Neutrophil (primary cell): ENCODE measurements around the gene PRPH2.
A peak's percentile ranks its signal among the peaks of the same experiment; 100 is the strongest.

Experiments used
- H3K27ac ChIP-seq: fragments of 200-600 bp; sonication (generic); 2 replicates; pipeline ENCODE4 v1.5.1; 2016; ENCODE audit warnings: mild to moderate bottlenecking, moderate library complexity
- H3K27me3 ChIP-seq: fragments of 200-600 bp; sonication (generic); 2 replicates; pipeline ENCODE4 v1.6.0; 2016; ENCODE audit warnings: mild to moderate bottlenecking
- H3K36me3 ChIP-seq: fragments of 200-600 bp; sonication (generic); 2 replicates; pipeline ENCODE4 v1.5.1; 2017
- H3K4me1 ChIP-seq, 2 experiments: fragments of 200-600 bp in 1 of 2; sonication (generic) in 1 of 2; 1 replicate in 1 of 2; 2 replicates in 1 of 2; pipeline versions ENCODE4 v1.5.1 to v1.6.1; 2013 to 2016; ENCODE audit warnings: low read depth in 1 of 2, low read length in 1 of 2, mild to moderate bottlenecking in 1 of 2, moderate library complexity in 1 of 2; ENCODE audit not compliant: control insufficient read depth in 1 of 2, insufficient read depth in 1 of 2
- H3K4me3 ChIP-seq, 2 experiments: fragments of 200-600 bp in 1 of 2; sonication (generic) in 1 of 2; 1 replicate in 1 of 2; 2 replicates in 1 of 2; pipeline ENCODE4 v1.5.1; 2013 to 2016; ENCODE audit warnings: low read depth in 1 of 2, low read length in 1 of 2, mild to moderate bottlenecking in 1 of 2, moderate library complexity in 1 of 2
- H3K9me3 ChIP-seq: fragments of 200-600 bp; sonication (generic); 2 replicates; pipeline ENCODE4 v1.5.1; 2016
- CTCF ChIP-seq: fragments of 200-600 bp; sonication (generic); IDR thresholded peaks from 2 replicates; pipeline ENCODE4 v1.5.1; 2016; ENCODE audit warnings: antibody characterized with exemption

The PRPH2 gene

GRCh38 chr6:42756722-42757121 is 34.3 kb upstream of the PRPH2 start:
- H3K27ac ChIP-seq, result no peak overlapping the region
- no peaks in the 10 kb centered on the region for H3K9me3 ChIP-seq
- no peaks in the 10 kb centered on the region for H3K27me3 ChIP-seq
- H3K4me3 ChIP-seq, result no peak overlapping the region
- H3K4me1 ChIP-seq, result no peaks in the 10 kb centered on the region
- no peak for TF ChIP-seq CTCF
- peaks cover 24% of the 10 kb centered on the region for H3K36me3 ChIP-seq

- no peak for TF ChIP-seq CTCF
- no peaks in the 10 kb centered on the region for H3K9me3 ChIP-seq
- H3K4me3 ChIP-seq, result no peak overlapping the region
- no peak overlapping the region for H3K27ac ChIP-seq
- H3K36me3 ChIP-seq, result peaks cover 9% of the 10 kb centered on the region
- no peaks in the 10 kb centered on the region for H3K27me3 ChIP-seq
- H3K4me1 ChIP-seq, result no peaks in the 10 kb centered on the region
Measured at GRCh38 chr6:42754759-42755158, 32.4 kb upstream of the PRPH2 start.

GRCh38 chr6:42751055-42751454 is 28.7 kb upstream of the PRPH2 start:
- no peaks in the 10 kb centered on the region for H3K27me3 ChIP-seq
- peaks cover 7 to 12% of the 10 kb centered on the region in 2 experiments for H3K4me1 ChIP-seq
- no peak for TF ChIP-seq CTCF
- H3K9me3 ChIP-seq, result no peaks in the 10 kb centered on the region
- no peak overlapping the region for H3K4me3 ChIP-seq
- no peaks in the 10 kb centered on the region for H3K36me3 ChIP-seq
- no peak overlapping the region for H3K27ac ChIP-seq

- Histone ChIP-seq H3K36me3 (no peaks in the 10 kb centered on the region), H3K4me3 (no peak overlapping the region), H3K9me3 (no peaks in the 10 kb centered on the region), H3K27me3 (no peaks in the 10 kb centered on the region), H3K27ac (no peak overlapping the region), H3K4me1 (peaks cover 22 to 29% of the 10 kb centered on the region in 2 experiments)
- no peak for TF ChIP-seq CTCF
Measured at GRCh38 chr6:42748203-42748898, 26.0 kb upstream of the PRPH2 start.

- H3K9me3 ChIP-seq, result no peaks in the 10 kb centered on the region
- peaks cover 29 to 30% of the 10 kb centered on the region in 2 experiments for H3K4me1 ChIP-seq
- no peak for TF ChIP-seq CTCF
- H3K36me3 ChIP-seq, result no peaks in the 10 kb centered on the region
- no peaks in the 10 kb centered on the region for H3K27me3 ChIP-seq
- peak overlapping the region; percentile 91 for H3K27ac ChIP-seq
- H3K4me3 ChIP-seq, result peak overlapping the region; percentile 97 to 100
Measured at GRCh38 chr6:42746463-42747391, 24.3 kb upstream of the PRPH2 start.
